ENCODE data around the gene GSTM5.
"Not testable (repeated sequence)": the region's sequence is repeated elsewhere in the genome, so short reads cannot be mapped to it uniquely, and the experiment has no call there.

GSTM5 gene

DNA sequence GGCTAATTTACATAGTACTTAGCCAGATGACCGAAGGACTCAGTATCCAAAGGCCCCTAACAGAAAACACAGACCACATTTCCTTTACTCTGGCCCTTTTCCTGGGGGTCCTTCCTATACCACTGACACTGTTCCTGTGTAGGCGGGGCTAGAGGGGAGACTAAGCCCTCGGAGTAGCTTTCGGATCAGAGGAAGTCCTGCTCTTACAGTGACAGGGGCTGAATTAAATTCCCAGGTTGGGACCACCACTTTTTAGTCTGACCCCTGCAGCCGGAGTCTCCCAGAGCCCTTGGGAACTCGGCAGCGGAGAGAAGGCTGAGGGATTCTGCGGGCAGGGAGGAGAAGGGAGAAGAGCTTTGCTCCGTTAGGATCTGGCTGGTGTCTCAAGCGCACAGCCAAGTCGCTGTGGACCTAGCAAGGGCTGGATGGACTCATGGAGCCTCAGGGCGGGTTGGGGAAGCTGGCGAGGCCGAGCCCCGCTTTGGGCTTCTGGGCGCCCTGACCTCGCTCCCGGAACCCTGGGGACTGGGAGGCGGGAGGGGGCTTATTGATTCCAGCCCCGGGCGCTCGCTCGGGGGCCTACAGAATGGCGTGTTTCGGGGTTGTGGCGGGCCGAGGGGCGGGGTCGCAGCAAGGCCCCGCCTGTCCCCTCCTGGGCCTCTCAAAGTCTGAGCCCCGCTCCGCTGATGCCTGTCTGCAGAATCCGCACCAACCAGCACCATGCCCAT lies at the start of gene GSTM5:
TSS of gene GSTM5 (plus strand) at position 659 of the 728 bp plus-strand sequence. CDS start at position 721, 62 bp downstream.
- DNase-seq = not testable (repeated sequence)

DNA sequence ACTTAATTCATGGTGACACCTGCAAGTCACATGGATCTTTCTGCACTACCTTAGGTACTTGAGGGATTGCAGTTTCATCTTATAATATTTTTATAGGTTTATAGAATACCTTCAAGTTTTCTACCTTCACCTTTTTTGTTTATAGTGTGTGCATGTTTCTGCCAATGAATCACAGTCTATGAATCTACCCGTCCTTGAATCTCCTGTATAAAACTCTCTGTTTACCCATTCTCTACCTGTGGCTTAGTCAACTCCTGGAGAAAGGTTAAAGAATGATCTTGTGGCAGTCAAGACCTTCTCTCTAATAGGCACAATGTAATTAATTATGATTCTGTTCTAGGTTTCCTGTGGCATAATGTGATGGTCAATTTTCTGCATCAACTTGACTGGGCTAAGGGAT lies 47.4 kb upstream of the GSTM5 start:
- DNase-seq = no peak

DNA sequence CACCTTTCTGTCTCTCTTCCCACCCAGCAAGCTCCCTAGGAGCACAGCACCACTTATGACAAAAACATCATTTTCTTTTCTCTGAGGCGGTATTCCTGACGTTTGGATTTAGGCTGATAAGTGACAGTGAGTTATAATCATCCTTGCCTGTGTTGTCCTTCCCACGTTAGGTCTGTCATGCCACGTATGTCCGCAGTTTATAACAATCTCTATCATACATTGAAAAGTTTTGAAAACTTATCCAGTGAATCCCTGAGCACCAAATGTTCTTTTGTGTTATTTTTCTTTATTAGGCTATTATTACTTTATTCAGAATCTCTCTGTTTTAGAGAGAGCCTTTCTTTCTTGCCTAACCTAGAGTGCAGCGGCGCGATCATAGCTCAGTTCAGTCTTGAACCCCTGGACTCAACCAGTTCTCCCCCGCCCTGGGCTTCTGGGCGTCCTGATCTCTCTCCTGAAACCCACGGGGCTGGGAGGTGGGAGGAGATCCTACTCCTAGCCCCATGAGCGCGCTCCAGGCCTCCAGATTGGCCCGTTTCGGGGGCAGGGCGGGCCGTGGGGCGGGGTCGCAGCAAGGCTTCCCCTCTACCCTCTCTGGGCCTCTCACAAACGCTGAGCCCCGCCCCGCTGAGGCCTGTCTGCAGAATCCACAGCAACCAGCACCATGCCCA lies 44.5 kb upstream of the GSTM5 start, which contains the start of gene GSTM2:
TSS of gene GSTM2 (plus strand) at position 606 of the 671 bp plus-strand sequence. CDS start at position 665, 59 bp downstream.
- DNase-seq = peak; percentile 63

DNA sequence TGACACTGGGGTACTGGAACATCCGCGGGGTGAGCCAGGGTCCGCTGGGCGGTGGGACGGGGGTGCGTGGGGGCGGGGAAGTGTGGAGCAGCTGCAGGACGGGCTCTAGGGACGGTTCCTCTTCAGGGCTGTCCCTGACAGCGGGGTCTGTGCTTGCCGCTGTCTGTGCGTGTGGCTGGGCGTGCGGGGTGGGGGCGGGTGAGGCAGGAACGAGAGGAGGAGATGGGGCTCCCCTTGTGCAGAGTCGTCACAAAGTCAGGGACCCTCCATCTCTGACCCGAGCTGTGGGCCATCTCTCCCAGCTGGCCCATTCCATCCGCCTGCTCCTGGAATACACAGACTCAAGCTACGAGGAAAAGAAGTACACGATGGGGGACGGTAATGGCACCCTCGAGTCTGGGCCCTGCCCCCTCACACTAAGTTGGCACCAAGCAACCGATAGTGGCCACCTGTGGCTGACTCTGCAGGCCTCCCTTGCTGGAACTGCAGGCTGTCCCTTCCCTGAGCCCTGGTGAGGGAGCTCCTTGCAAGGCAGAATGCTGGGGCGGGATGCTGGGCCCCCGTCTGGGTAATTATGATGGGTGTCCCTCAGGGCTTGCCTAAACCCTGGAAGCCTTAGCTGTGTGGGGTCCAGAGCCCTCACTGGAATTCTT lies 43.8 kb upstream of the GSTM5 start:
- no peak for DNase-seq

DNA sequence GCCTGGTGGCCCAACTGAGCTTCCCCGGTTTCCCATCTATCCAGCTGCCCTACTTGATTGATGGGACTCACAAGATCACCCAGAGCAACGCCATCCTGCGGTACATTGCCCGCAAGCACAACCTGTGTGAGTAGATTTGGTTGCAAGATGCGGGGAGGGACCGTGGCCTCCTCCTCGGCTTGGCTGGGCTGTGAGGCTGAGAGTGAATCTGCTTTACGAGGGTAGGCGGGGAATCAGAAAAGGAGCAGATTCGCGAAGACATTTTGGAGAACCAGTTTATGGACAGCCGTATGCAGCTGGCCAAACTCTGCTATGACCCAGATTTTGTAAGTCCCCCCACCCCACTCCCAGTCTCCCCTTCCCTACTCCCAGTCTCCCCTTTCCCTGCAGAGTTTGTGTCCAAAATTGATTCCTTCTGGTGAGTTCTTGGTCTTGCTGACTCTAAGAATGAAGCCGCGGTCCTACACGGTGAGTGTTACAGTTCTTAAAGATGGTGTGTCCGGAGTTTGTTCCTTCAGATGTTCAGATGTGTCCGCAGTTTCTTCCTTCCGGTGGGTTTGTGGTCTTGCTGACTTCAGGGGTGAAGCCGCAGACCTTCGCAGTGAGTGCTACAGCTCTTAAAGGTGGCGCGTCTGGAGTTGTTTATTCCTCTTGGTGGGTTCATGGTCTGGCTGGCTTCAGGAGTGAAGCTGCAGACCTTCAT lies 42.7 kb upstream of the GSTM5 start:
- DNase-seq = no peak

DNA sequence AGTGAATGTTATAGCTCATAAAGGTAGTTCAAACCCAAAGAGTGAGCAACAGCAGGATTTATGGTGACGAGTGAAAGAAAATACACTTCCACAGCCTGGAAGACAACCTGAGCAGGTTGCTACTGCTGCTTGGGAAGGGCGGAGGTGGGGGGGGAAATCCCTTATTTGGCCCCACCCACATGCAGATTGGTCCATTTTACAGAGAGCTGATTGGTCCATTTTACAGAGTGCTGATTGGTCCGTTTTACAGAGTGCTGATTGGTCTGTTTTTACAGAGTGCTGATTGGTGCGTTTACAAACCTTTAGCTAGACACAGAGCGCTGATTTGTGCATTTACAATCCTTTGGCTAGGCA lies 42.1 kb upstream of the GSTM5 start:
- DNase-seq = not testable (repeated sequence)

DNA sequence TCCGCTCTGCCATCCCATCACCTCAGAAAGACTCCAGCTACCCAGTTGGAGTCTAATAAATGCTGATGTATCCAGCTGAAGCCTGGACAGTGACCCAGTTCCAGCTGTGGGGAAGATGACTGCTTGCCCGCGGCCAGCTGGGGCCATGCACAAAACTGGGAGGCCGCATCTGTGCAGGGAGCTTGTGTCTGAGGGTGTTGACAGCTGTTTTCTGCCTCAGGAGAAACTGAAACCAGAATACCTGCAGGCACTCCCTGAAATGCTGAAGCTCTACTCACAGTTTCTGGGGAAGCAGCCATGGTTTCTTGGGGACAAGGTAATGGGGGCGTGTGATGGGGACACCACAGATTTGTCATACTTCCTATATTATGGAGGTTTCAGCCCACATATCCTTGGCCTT lies 41.0 kb upstream of the GSTM5 start:
- no peak for DNase-seq

DNA sequence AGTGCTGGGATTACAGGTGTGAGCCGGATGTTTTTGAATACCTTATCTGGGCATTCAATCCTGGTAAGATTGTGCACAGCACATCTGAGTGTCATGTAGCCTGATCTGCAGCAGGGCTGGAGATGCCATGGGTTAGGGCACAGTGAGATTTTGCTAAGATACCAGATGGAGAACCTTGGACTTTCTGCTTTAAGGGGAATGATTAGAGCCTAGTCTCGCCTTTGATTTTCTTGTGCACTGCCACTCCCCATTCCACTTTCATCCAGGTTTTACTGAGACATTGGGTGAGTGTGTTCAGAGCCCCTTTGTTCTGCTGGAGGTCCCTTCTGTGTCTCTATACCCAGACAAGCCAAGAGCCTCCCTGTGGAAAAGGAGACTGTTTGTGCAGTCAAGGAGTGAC lies 38.2 kb upstream of the GSTM5 start:
- DNase-seq = not testable (repeated sequence)

DNA sequence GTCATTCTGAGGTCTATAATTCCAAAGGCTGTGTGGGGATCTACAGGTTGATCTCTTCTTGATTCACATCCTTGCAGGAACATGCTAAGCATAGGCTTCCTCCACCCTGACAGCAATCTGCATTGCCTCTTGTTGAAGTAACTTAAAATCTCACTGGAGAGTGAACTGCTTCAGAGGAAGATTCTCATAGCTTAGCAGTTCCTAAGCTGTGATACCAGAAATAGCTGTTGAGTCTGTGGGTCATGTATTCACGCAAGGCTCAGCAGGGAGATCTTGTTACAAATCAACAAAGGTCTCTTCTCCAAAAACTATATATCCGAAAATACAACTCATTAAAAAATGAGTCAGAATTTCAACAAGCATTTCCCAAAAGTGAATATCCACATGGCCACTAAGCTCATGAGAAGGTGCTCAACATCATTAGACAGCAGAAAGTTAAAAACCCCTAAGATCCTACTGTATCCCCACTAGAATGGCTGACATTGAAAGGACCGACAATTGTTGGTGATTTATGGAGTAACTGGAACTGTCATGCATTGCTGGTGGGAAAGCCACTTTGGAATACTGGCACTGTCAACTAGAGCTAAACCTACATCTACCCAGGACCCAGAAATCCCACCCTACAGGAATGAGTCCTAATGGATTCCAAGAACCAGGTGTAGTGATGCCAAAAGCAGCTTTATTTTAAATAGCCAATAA lies 35.2 kb upstream of the GSTM5 start:
- not testable (repeated sequence) for DNase-seq

DNA sequence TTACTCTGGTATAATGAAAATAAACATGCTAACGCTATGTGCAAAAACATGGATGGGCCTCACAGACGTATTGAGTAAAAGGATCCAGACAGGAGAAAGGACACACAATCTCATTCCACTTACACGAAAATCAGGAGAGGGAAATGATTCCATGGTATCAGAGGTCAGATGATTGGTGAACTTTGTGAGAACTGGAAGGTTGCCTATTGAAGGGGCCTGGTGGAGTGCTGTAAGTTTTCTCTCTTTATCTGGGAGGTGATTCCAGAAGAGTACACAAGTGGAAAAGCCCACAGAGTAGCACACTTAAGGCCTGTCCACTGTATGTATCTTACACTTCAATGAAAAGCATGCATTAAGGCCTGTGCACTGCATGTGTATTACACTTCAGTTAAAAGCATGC lies 34.6 kb upstream of the GSTM5 start:
- DNase-seq = no peak

DNA sequence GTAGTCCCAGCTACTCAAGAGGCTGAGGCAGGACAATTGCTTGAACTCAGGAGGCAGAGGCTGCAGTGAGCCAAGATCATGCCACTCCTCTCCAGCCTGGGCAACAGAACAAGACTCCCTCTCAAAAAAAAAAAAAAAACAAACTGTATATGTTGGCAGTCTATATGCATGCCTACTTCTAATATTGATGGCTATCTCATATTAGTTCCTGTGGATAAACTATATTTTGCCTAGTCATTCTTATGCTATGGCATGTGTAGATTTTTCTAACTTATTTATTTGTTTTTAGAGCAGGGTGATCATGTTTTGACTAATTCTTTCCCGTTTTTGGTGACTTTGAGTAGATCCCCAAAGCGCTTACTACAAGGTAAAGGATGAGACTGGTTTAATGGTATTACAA lies 33.4 kb upstream of the GSTM5 start:
- DNase-seq = not testable (repeated sequence)

DNA sequence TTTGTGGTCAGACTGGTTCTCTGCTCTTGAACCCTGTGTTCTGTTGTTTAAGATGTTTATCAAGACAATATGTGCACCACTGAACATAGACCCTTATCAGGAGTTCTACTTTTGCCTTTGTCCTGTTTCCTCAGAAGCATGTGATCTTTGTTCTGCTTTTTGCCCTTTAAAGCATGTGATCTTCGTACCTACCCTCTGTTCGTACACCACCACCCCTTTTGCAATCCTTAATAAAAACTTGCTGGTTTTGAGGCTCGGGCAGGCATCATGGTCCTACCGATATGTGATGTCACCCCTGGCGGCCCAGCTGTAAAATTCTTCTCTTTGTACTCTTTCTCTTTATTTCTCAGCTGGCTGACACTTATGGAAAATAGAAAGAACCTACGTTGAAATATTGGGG lies 27.3 kb upstream of the GSTM5 start:
- not testable (repeated sequence) for DNase-seq

DNA sequence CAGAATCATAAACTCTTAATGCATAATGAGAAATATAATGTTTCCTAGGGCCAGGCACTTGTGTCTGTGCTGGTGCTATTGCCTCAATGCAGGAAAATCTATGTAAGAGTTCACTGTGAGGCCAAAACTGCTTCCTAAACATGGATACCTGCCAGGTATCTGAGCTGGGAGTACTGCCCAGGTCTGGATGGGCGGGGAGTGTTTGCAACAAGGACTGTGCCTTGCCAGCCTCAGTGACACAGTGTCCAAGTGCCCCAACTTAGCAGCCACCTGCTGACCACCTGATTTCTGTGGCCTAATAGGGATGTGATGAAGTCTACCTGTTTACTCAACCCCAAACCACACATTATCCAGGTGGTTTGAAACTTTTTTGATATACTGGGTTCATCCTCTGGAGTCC lies 26.7 kb upstream of the GSTM5 start:
- not testable (repeated sequence) for DNase-seq

DNA sequence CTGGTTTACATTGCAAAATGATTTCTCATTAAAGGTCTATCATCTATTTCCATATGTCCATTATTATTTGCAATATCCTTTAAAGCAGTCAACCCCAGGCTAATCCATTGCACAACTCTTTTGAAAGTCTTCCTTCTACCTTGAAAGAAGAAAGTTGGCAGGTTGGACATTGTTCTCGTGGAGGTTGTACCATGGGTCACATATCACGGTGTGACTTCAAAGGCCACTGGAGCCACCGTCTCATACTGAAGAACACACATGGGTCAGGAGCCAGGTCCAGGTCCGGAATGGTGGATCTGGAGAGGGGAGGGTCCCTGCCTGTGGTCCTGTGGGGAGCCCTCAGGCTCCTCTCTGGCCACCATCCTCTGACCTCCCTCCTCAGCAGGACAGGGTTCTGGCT lies 26.2 kb upstream of the GSTM5 start:
- not testable (repeated sequence) for DNase-seq

DNA sequence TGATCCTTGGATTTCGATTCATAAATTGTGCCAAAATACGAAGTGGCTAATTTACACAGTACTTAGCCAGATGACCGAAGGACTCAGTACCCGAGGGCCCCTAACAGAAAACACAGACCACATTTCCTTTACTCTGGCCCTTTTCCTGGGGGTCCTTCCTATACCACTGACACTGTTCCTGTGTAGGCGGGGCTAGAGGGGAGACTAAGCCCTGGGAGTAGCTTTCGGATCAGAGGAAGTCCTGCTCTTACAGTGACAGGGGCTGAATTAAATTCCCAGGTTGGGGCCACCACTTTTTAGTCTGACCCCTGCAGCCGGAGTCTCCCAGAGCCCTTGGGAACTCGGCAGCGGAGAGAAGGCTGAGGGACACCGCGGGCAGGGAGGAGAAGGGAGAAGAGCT lies 24.9 kb upstream of the GSTM5 start:
- DNase-seq = not testable (repeated sequence)

DNA sequence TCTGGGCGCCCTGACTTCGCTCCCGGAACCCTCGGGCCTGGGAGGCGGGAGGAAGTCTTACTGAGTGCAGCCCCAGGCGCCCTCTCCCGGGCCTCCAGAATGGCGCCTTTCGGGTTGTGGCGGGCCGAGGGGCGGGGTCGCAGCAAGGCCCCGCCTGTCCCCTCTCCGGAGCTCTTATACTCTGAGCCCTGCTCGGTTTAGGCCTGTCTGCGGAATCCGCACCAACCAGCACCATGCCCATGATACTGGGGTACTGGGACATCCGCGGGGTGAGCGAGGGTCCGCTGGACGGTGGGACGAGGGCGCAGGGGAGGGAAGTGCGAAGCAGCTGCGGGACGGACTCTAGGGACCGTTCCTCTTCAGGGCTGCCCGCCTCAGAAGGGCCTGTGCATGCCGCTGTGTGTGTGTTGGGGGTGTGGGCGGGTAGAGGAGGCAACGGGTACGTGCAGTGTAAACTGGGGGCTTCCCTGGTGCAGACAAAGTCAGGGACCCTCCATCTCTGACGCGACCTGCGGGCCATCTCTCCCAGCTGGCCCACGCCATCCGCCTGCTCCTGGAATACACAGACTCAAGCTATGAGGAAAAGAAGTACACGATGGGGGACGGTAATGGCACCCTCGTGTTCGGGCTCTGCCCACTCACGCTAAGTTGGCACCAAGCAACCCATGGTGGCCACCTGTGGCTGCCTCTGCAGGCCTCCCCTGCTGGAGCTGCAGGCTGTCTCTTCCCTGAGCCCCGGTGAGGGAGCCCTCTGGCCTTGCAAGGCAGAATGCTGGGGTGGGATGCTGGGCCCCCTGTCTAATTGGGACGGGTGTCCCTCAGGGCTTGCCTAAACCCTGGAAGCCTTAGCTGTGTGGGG lies 24.2 kb upstream of the GSTM5 start, which contains the start of gene GSTM1:
TSS of gene GSTM1 (plus strand) at position 177 of the 859 bp plus-strand sequence. CDS start at position 234, 57 bp downstream.
- no peak for DNase-seq

DNA sequence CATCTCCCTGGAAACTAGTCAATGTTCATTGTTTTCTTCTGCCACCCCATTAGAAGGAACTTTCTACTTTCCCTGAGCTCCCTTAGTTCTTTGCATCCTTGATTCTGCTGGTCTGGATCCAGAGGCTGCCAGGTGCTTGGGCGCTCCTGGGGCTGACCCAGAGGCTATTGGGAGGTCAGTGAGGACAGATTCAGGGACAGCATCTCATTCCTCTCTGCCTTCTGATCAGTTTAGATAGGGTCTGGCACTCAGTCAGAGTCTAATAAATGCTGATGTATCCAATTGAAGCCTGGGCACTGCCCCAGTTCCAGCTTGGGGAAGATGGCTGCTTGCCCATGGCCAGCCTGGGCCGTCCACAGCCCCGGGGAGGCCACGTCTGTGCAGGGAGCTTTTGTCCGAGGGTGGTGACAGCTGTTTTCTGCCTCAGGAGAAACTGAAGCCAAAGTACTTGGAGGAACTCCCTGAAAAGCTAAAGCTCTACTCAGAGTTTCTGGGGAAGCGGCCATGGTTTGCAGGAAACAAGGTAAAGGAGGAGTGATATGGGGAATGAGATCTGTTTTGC lies 22.1 kb upstream of the GSTM5 start:
- no peak for DNase-seq

DNA sequence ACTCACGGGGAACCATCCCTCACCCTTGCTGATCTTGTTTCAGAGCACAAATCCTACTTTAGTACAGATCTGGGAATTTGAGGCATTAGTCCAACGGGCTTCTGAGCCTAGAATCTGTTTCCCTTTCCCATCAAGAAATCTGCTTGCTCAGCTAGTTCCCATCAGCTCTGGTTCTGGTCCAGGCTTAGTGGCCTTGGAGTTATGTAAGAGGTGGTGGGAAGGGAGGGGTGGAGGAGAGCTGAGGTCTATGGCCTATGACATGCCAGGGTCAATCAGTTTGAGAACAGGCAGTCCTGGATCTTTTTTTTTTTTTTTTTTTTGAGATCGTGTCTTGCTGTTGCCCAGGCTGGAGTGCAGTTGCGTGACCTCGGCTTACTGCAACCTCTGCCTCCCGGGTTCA lies 20.3 kb upstream of the GSTM5 start:
- DNase-seq = no peak

DNA sequence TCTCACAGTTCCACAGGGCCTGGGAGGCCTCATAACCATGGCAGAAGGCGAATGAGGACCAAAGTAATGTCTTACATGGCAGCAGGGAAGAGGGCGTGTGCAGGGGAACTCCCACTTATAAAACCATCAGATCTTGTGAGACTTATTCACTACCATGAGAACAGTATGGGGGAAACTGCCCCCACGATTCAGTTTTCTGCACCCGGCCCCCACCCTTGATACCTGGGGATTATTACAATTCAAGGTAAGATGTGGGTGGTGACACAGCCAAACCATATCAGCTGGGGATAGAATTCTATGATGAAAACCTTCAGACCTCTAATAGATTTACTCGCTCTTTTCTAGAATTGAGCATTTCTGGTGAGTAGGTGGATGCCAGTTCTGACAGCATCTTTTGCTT lies 17.7 kb upstream of the GSTM5 start:
- DNase-seq = not testable (repeated sequence)

DNA sequence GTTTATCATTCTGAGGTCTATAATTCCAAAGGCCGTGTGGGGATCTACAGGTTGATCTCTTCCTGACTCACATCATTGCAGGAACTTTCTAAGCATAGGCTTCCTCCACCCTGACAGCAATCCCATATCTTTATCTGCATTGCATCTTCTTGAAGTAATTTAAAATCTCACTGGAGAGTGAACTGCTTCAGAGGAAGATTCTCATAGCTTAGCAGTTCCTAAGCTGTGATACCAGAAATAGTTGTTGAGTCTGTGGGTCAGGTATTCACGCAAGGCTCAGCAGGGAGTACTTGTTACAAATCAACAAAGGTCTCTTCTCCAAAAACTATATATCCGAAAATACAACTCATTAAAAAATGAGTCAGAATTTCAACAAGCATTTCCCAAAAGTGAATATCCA lies 16.9 kb upstream of the GSTM5 start:
- not testable (repeated sequence) for DNase-seq

DNA sequence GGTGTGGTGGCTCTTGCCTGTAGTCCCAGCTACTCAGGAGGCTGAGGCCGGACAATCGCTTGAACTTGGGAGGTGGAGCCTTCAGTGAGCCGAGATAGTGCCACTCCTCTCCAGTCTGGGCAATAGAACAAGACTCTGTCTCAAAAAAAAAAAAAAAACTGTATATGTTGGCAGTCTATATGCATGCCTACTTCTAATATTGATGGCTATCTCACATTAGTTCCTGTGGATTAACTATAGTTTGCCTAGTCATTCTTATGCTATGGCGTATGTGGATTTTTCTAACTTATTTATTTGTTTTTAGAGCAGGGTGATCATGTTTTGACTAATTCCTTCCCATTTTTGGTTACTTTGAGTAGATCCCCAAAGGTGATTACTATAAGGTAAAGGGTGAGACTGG lies 15.0 kb upstream of the GSTM5 start:
- no peak for DNase-seq
